HL-60 (cell line): ENCODE data around the gene GUCY1A2.

ENCODE experiments used
- DNase-seq, 2 experiments: peaks; one replicate each; pipeline ENCODE4 v3.0.0-alpha.2; 2010 to 2020; ENCODE audit warnings: low read depth in 1 of 2, low spot score in 1 of 2
- H3K27ac ChIP-seq: fragments of 250-450 bp; sonication (Bioruptor Pico); replicated peaks from 2 replicates; pipeline ENCODE4 v1.5.1; 2020; ENCODE audit warnings: mild to moderate bottlenecking, moderate library complexity
- H3K27me3 ChIP-seq: fragments of 250-450 bp; sonication (Bioruptor Pico); 2 replicates; pipeline ENCODE4 v1.5.1; 2021; ENCODE audit warnings: mild to moderate bottlenecking, moderate library complexity; ENCODE audit not compliant: insufficient read depth, poor library complexity, severe bottlenecking
- H3K4me3 ChIP-seq: replicated peaks from 2 replicates; pipeline ENCODE4 v1.5.1; 2011; ENCODE audit warnings: mild to moderate bottlenecking, control low read depth, low read length; ENCODE audit not compliant: insufficient read depth
- CTCF ChIP-seq: IDR thresholded peaks from one replicate; pipeline ENCODE4 v1.5.1; 2011; ENCODE audit warnings: low read length, control low read depth, inconsistent platforms; ENCODE audit not compliant: insufficient read depth
- GABPA ChIP-seq: IDR thresholded peaks from 2 replicates; pipeline ENCODE4 v1.6.1; 2012; ENCODE audit warnings: low read depth
- POLR2AphosphoS5 ChIP-seq: IDR thresholded peaks from 2 replicates; pipeline ENCODE4 v1.6.1; 2012; ENCODE audit warnings: low read depth
- REST ChIP-seq: IDR thresholded peaks from 2 replicates; pipeline ENCODE4 v1.6.1; 2012; ENCODE audit warnings: low read depth; ENCODE audit not compliant: insufficient replicate concordance
- SPI1 ChIP-seq: IDR thresholded peaks from 2 replicates; pipeline ENCODE4 v1.6.1; 2012; ENCODE audit warnings: low read depth, mild to moderate bottlenecking, borderline replicate concordance

GUCY1A2 gene

GRCh38 chr11:106728859-106729258, 289.4 kb downstream of the GUCY1A2 start:
- Histone ChIP-seq H3K27ac (no peak overlapping the region), H3K4me3 (no peak overlapping the region), H3K27me3 (no peaks in the 10 kb centered on the region)
- TF ChIP-seq POLR2AphosphoS5 (no peak), GABPA (no peak), CTCF (no peak), REST (no peak)
- DNase-seq = no peak

- DNase-seq = no peak
- Histone ChIP-seq H3K4me3 (no peak overlapping the region), H3K27me3 (no peaks in the 10 kb centered on the region), H3K27ac (no peak overlapping the region)
- TF ChIP-seq SPI1 = no peak
- TF ChIP-seq GABPA = no peak
- no peak for TF ChIP-seq CTCF
- no peak for TF ChIP-seq POLR2AphosphoS5
- no peak for TF ChIP-seq REST
Observed at GRCh38 chr11:106728379-106728778, 289.9 kb downstream of the GUCY1A2 start.

GRCh38 chr11:106727256-106727655, 291.0 kb downstream of the GUCY1A2 start:
- no peak overlapping the region for H3K27ac ChIP-seq
- TF ChIP-seq GABPA = no peak
- no peak for TF ChIP-seq SPI1
- TF ChIP-seq REST = no peak
- TF ChIP-seq CTCF = no peak
- no peak for TF ChIP-seq POLR2AphosphoS5
- no peak for DNase-seq
- no peaks in the 10 kb centered on the region for H3K27me3 ChIP-seq
- no peak overlapping the region for H3K4me3 ChIP-seq
